Measurements from ENCODE around the gene TNFRSF11A. TPM values are rescaled to one million over a fixed set of nuclear protein-coding genes. Genes with fewer than 3 reads are reported as not detected.

Gene TNFRSF11A
- polyA plus RNA-seq, 1 donor from 2014 or later = not detected

DNA sequence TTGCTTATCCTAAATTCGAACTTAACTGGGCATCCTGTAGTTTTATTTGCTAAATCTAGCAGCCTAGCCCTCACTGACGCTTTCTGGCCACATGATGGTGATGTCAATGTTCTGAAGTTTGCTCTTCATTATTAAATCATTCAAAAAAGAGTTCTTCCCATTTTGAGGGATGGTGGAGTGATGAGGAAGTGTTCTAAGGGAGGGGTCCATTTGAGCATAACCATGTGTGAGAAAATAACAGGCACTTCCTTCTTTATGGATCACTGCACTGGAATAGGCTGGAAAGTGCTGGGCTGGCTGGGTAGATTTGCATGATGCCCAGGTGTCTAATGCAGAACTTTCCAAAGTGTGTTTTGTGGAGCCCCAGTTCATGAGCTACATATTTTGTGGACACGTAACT, 74.2 kb downstream of the TNFRSF11A start:
- H3K27ac ChIP-seq (ENCODE audit: low read length) = no peak overlapping the region
- H3K4me2 ChIP-seq (ENCODE audit: low read length) = no peak overlapping the region
- no peaks in the 10 kb centered on the region for H3K9me2 ChIP-seq (ENCODE audit: insufficient read depth, low read length)
- no peaks in the 10 kb centered on the region for H3K36me3 ChIP-seq (ENCODE audit: insufficient read depth, low read length)
- H3K79me2 ChIP-seq (replicated peaks; ENCODE audit: insufficient read depth, low read length) = no peaks in the 10 kb centered on the region
- no peaks in the 10 kb centered on the region for H3K27me3 ChIP-seq (ENCODE audit: insufficient read depth, low read depth, low read length)
- H3K9me3 ChIP-seq (ENCODE audit: low read length) = no peaks in the 10 kb centered on the region
- TF ChIP-seq EZH2 (IDR thresholded peaks at IDR 0.05; ENCODE audit: borderline replicate concordance, insufficient read depth, low read length, poor library complexity, severe bottlenecking) (no peak), SMC3 (conservative IDR thresholded peaks at IDR 0.05; ENCODE audit: poor library complexity) (no peak), POLR2AphosphoS5 (IDR thresholded peaks at IDR 0.05) (no peak)
- H3K4me3 ChIP-seq (ENCODE audit: low read length) = no peak overlapping the region
- no peak overlapping the region for H2AFZ ChIP-seq (ENCODE audit: low read depth, low read length)
- no peak overlapping the region for H3K9ac ChIP-seq (ENCODE audit: low read length)
- H3F3A ChIP-seq (ENCODE audit: insufficient read depth, low read length, poor library complexity, severe bottlenecking) = no peaks in the 10 kb centered on the region
- no peaks in the 10 kb centered on the region for H4K20me1 ChIP-seq (ENCODE audit: insufficient read depth)

GRCh38 chr18:62399781-62400308, 74.7 kb downstream of the TNFRSF11A start:
- no peak overlapping the region for H3K9ac ChIP-seq (ENCODE audit: low read length)
- TF ChIP-seq MXI1 (conservative IDR thresholded peaks at IDR 0.05; ENCODE audit: poor library complexity, severe bottlenecking) (no peak), SMC3 (conservative IDR thresholded peaks at IDR 0.05; ENCODE audit: poor library complexity) (no peak), TAF1 (IDR thresholded peaks at IDR 0.05; ENCODE audit: low read depth) (no peak), RAD21 (conservative IDR thresholded peaks at IDR 0.05) (no peak), EP300 (conservative IDR thresholded peaks at IDR 0.05; ENCODE audit: poor library complexity, severe bottlenecking) (no peak), EZH2 (IDR thresholded peaks at IDR 0.05; ENCODE audit: borderline replicate concordance, insufficient read depth, low read length, poor library complexity, severe bottlenecking) (no peak), POLR2AphosphoS5 (IDR thresholded peaks at IDR 0.05) (no peak)
- TF ChIP-seq, protein P1, sequence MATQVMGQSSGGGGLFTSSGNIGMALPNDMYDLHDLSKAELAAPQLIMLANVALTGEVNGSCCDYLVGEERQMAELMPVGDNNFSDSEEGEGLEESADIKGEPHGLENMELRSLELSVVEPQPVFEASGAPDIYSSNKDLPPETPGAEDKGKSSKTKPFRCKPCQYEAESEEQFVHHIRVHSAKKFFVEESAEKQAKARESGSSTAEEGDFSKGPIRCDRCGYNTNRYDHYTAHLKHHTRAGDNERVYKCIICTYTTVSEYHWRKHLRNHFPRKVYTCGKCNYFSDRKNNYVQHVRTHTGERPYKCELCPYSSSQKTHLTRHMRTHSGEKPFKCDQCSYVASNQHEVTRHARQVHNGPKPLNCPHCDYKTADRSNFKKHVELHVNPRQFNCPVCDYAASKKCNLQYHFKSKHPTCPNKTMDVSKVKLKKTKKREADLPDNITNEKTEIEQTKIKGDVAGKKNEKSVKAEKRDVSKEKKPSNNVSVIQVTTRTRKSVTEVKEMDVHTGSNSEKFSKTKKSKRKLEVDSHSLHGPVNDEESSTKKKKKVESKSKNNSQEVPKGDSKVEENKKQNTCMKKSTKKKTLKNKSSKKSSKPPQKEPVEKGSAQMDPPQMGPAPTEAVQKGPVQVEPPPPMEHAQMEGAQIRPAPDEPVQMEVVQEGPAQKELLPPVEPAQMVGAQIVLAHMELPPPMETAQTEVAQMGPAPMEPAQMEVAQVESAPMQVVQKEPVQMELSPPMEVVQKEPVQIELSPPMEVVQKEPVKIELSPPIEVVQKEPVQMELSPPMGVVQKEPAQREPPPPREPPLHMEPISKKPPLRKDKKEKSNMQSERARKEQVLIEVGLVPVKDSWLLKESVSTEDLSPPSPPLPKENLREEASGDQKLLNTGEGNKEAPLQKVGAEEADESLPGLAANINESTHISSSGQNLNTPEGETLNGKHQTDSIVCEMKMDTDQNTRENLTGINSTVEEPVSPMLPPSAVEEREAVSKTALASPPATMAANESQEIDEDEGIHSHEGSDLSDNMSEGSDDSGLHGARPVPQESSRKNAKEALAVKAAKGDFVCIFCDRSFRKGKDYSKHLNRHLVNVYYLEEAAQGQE (IDR thresholded peaks at IDR 0.05; ENCODE audit: borderline replicate concordance) = no peak

DNA sequence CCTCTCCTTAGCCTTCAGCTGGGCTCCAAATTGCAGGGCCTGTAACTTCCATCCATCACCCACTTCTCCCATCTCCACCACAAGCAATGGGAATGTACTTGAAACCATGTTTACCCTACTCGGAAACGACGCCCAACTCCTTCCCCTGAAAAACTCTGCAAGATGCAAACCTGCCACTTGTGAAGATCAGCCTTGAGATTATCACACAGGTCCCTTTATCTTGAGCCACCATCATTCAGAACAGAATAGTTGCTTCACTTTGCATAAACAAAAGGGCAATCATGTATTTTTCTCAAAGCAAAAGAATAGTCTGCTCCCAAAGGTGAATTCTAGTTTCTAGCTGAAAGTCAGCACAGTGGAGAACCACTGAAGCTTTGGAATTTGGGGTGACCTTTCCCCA, 75.8 kb downstream of the TNFRSF11A start:
- no peak for TF ChIP-seq CTCF (IDR thresholded peaks at IDR 0.05; ENCODE audit: poor library complexity, severe bottlenecking)
- TF ChIP-seq RAD21 (conservative IDR thresholded peaks at IDR 0.05) = no peak
- no peak for TF ChIP-seq EP300 (conservative IDR thresholded peaks at IDR 0.05; ENCODE audit: poor library complexity, severe bottlenecking)
- no peak for TF ChIP-seq SMC3 (conservative IDR thresholded peaks at IDR 0.05; ENCODE audit: poor library complexity)
- TF ChIP-seq MXI1 (conservative IDR thresholded peaks at IDR 0.05; ENCODE audit: poor library complexity, severe bottlenecking) = no peak
- TF ChIP-seq EZH2 (IDR thresholded peaks at IDR 0.05; ENCODE audit: borderline replicate concordance, insufficient read depth, low read length, poor library complexity, severe bottlenecking) = no peak
- no peak for TF ChIP-seq TAF1 (IDR thresholded peaks at IDR 0.05; ENCODE audit: low read depth)
- TF ChIP-seq, protein P1 (IDR thresholded peaks at IDR 0.05; ENCODE audit: borderline replicate concordance) = no peak
- TF ChIP-seq POLR2AphosphoS5 (IDR thresholded peaks at IDR 0.05) = no peak
- Histone ChIP-seq H3K79me2 (replicated peaks; ENCODE audit: insufficient read depth, low read length) (no peaks in the 10 kb centered on the region), H3K4me2 (ENCODE audit: low read length) (no peak overlapping the region), H3K36me3 (ENCODE audit: insufficient read depth, low read length) (no peaks in the 10 kb centered on the region), H3K9me2 (ENCODE audit: insufficient read depth, low read length) (no peaks in the 10 kb centered on the region), H4K20me1 (ENCODE audit: insufficient read depth) (no peaks in the 10 kb centered on the region), H3K9ac (ENCODE audit: low read length) (no peak overlapping the region), H3F3A (ENCODE audit: insufficient read depth, low read length, poor library complexity, severe bottlenecking) (no peaks in the 10 kb centered on the region), H3K27me3 (ENCODE audit: insufficient read depth, low read depth, low read length) (no peaks in the 10 kb centered on the region), H3K9me3 (ENCODE audit: low read length) (no peaks in the 10 kb centered on the region), H3K4me3 (ENCODE audit: low read length) (no peak overlapping the region), H3K27ac (ENCODE audit: low read length) (no peak overlapping the region), H2AFZ (ENCODE audit: low read depth, low read length) (no peak overlapping the region)

More at GRCh38 chr18:62399781-62400308, 74.7 kb downstream of the TNFRSF11A start:
- no peaks in the 10 kb centered on the region for H3K9me3 ChIP-seq (ENCODE audit: low read length)
- no peaks in the 10 kb centered on the region for H3K9me2 ChIP-seq (ENCODE audit: insufficient read depth, low read length)
- no peaks in the 10 kb centered on the region for H4K20me1 ChIP-seq (ENCODE audit: insufficient read depth)
- no peaks in the 10 kb centered on the region for H3K36me3 ChIP-seq (ENCODE audit: insufficient read depth, low read length)
- H3K4me2 ChIP-seq (ENCODE audit: low read length) = no peak overlapping the region
- H3F3A ChIP-seq (ENCODE audit: insufficient read depth, low read length, poor library complexity, severe bottlenecking) = no peaks in the 10 kb centered on the region
- no peaks in the 10 kb centered on the region for H3K79me2 ChIP-seq (replicated peaks; ENCODE audit: insufficient read depth, low read length)
- H3K27ac ChIP-seq (ENCODE audit: low read length) = no peak overlapping the region
- no peak overlapping the region for H3K4me3 ChIP-seq (ENCODE audit: low read length)
- no peak overlapping the region for H2AFZ ChIP-seq (ENCODE audit: low read depth, low read length)
- H3K27me3 ChIP-seq (ENCODE audit: insufficient read depth, low read depth, low read length) = no peaks in the 10 kb centered on the region

All from neural cell (in vitro differentiated cells).